ENCODE results near the gene CCPG1. TPM values are rescaled to one million over a fixed set of nuclear protein-coding genes. Genes with fewer than 3 reads are reported as not detected.

The CCPG1 gene
- total RNA-seq, 2 donors from 2014 or later, result 40.7 to 63.5 TPM

DNA sequence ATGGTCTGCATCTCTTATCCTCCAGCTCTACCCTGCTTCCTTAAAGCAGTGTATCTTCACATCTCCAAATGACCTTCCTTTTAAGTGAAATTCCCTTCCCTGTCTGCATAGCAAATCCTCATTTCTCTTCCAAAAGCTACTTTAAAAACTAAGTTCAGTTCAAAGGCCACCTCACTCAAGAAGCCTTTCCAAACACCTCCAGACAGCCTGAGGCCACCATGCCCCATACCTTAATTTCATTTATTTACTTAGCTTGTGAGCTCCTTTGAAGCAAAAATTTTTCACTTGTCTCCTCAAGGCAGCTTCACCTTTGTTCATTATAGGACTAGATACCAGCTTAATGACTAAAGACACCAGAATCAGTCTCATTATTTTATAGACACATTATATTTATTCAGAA, 49.7 kb downstream of the CCPG1 start:
- H3K27me3 Mint-ChIP-seq (ENCODE audit: insufficient read depth), result no peaks in the 10 kb centered on the region
- Histone ChIP-seq H3K4me1 (ENCODE audit: control insufficient read depth, insufficient read depth, low read length) (no peaks in the 10 kb centered on the region), H3K9me3 (ENCODE audit: control insufficient read depth, low read length) (no peaks in the 10 kb centered on the region)

DNA sequence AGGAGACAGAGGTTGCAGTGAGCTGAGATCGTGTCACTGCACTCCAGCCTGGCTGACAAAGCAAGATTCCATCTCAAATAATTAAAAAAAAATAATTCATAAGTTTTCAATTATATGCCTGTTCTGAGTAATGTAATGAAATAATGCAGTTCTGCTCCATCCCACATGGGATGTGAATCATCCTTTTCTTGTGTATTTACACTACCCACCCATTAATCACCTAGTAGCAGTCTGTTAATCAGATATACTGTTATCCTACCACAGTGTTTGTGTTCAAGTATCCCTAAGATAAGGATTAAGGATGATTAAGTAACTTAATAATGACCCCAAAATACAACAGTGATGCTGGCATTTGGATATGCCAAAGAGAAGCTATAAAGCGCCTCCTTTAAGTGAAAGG, 50.4 kb downstream of the CCPG1 start:
- TF ChIP-seq CTCF (conservative IDR thresholded peaks at IDR 0.05), result no peak
- Mint-ChIP-seq H3K27me3 (ENCODE audit: insufficient read depth) (no peaks in the 10 kb centered on the region), H3K4me3 (no peak overlapping the region), H3K36me3 (ENCODE audit: low read depth) (peaks cover 8% of the 10 kb centered on the region), H3K27ac (no peak overlapping the region), H3K9me3 (no peaks in the 10 kb centered on the region), H3K4me1 (peaks cover 12% of the 10 kb centered on the region)
- Histone ChIP-seq H3K4me3 (ENCODE audit: low read length) (no peak overlapping the region), H3K27ac (ENCODE audit: low read depth, low read length) (no peak overlapping the region), H3K9ac (ENCODE audit: extremely low read depth, low read length, poor library complexity, severe bottlenecking) (no peak overlapping the region), H3K9me3 (ENCODE audit: control insufficient read depth, low read length) (no peaks in the 10 kb centered on the region), H3K4me1 (ENCODE audit: control insufficient read depth, insufficient read depth, low read length) (no peaks in the 10 kb centered on the region), H3K27me3 (ENCODE audit: control insufficient read depth, insufficient read depth, low read length, poor library complexity, severe bottlenecking) (no peaks in the 10 kb centered on the region), H3K36me3 (ENCODE audit: control insufficient read depth, insufficient read depth, low read length) (no peaks in the 10 kb centered on the region)
- no peak for DNase-seq
- WGBS, 2 experiments (ENCODE audit: insufficient coverage in 1 of 2, insufficient read length in 1 of 2), result 96 to 100% methylated on average over 2 of the region's 2 CpGs

More for the DNA sequence above, 49.7 kb downstream of the CCPG1 start:
- Histone ChIP-seq H3K4me3 (ENCODE audit: low read length) (no peak overlapping the region), H3K27me3 (ENCODE audit: control insufficient read depth, insufficient read depth, low read length, poor library complexity, severe bottlenecking) (no peaks in the 10 kb centered on the region), H3K27ac (ENCODE audit: low read depth, low read length) (no peak overlapping the region), H3K9ac (ENCODE audit: extremely low read depth, low read length, poor library complexity, severe bottlenecking) (no peak overlapping the region), H3K36me3 (ENCODE audit: control insufficient read depth, insufficient read depth, low read length) (no peaks in the 10 kb centered on the region)
- no peak for DNase-seq
- H3K27ac Mint-ChIP-seq, result no peak overlapping the region
- no peak overlapping the region for H3K4me3 Mint-ChIP-seq
- peaks cover 12% of the 10 kb centered on the region for H3K4me1 Mint-ChIP-seq
- no peak for TF ChIP-seq CTCF (conservative IDR thresholded peaks at IDR 0.05)
- H3K9me3 Mint-ChIP-seq, result no peaks in the 10 kb centered on the region
- H3K36me3 Mint-ChIP-seq (ENCODE audit: low read depth), result peaks cover 9% of the 10 kb centered on the region

GRCh38 chr15:55356985-55357585, 51.1 kb downstream of the CCPG1 start:
- WGBS, 2 experiments (ENCODE audit: insufficient coverage in 1 of 2, insufficient read length in 1 of 2), result 97 to 100% methylated on average over 5 of the region's 5 CpGs
- Mint-ChIP-seq H3K36me3 (ENCODE audit: low read depth) (peaks cover 6% of the 10 kb centered on the region), H3K27me3 (ENCODE audit: insufficient read depth) (no peaks in the 10 kb centered on the region), H3K9me3 (no peaks in the 10 kb centered on the region), H3K27ac (no peak overlapping the region), H3K4me3 (no peak overlapping the region), H3K4me1 (peaks cover 12% of the 10 kb centered on the region)
- no peak overlapping the region for H3K4me3 ChIP-seq (ENCODE audit: low read length)
- no peak overlapping the region for H3K27ac ChIP-seq (ENCODE audit: low read depth, low read length)
- TF ChIP-seq CTCF (conservative IDR thresholded peaks at IDR 0.05), result no peak
- no peaks in the 10 kb centered on the region for H3K4me1 ChIP-seq (ENCODE audit: control insufficient read depth, insufficient read depth, low read length)
- H3K9me3 ChIP-seq (ENCODE audit: control insufficient read depth, low read length), result no peaks in the 10 kb centered on the region
- no peak overlapping the region for H3K9ac ChIP-seq (ENCODE audit: extremely low read depth, low read length, poor library complexity, severe bottlenecking)
- no peaks in the 10 kb centered on the region for H3K36me3 ChIP-seq (ENCODE audit: control insufficient read depth, insufficient read depth, low read length)
- DNase-seq, result no peak
- no peaks in the 10 kb centered on the region for H3K27me3 ChIP-seq (ENCODE audit: control insufficient read depth, insufficient read depth, low read length, poor library complexity, severe bottlenecking)
